ENCODE measurements around the gene RSBN1L. TPM values are rescaled to one million over a fixed set of nuclear protein-coding genes. Genes with fewer than 3 reads are reported as not detected.

Gene RSBN1L
- total and polyA plus RNA-seq, 2 of the 8 experiments (the other 6 are each of a cell fraction or from before 2014, with no cell fraction given) = 4.1 to 22.1 TPM

DNA sequence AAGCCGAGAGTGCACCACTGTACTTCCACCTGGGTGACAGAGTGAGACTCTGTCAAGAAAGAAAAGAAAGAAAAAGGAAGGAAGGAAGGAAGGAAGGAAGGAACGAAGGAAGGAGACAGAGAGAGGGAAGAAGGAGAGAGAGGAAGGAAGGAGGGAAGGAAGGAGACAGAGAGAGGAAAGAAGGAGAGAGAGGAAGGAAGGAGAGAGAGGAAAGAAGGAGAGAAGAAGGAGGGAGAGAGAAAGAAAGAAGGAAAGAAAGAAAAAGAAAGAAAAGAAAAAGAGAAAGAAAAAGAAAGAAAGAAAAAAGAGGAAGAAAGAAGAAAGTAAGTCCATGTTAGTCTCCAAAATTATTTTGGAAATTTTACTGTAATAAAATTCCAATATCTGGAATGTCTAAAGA is 33.4 kb upstream of the RSBN1L start:
- Histone ChIP-seq H3K36me3 (ENCODE audit: control insufficient read depth in 2 of 4, insufficient read depth in 4 of 4, low read length in 3 of 4) (no peaks in the 10 kb centered on the region), H3K4me3 (ENCODE audit: extremely low read depth in 1 of 4, insufficient read depth in 2 of 4, low read depth in 3 of 4, low read length in 4 of 4) (no peak overlapping the region), H3K79me1 (ENCODE audit: low read depth, low read length) (no peaks in the 10 kb centered on the region), H3K23me2 (ENCODE audit: low read depth, low read length) (no peaks in the 10 kb centered on the region), H3K4ac (replicated peaks; ENCODE audit: insufficient read length, low read depth, low read length) (no peak overlapping the region), H3K9ac (replicated peaks in 1 of 4; ENCODE audit: extremely low read depth in 1 of 4, low read depth in 3 of 4, low read length in 3 of 4) (no peak overlapping the region), H2BK12ac (ENCODE audit: low read depth, low read length) (no peak overlapping the region), H3K56ac (replicated peaks; ENCODE audit: insufficient read length, low read depth, low read length) (no peak overlapping the region), H3K14ac (ENCODE audit: insufficient read length) (no peak overlapping the region), H2BK20ac (ENCODE audit: low read length) (0 out of 2 replicates have a peak overlapping the region, but pooled peaks have one; percentile 61), H3K27ac (ENCODE audit: low read depth, low read length) (no peak overlapping the region), H2AK5ac (ENCODE audit: low read depth, low read length) (no peak overlapping the region), H3K9me3 (ENCODE audit: insufficient read depth in 2 of 2, low read depth in 1 of 2, low read length in 1 of 2) (no peaks in the 10 kb centered on the region), H3K4me2 (ENCODE audit: insufficient read depth in 1 of 2, low read depth in 2 of 2, low read length in 2 of 2) (no peak overlapping the region), H2AFZ (ENCODE audit: low read length) (no peak overlapping the region), H3K27me3 (replicated peaks in 1 of 4; ENCODE audit: control insufficient read depth in 3 of 4, extremely low read depth in 1 of 4, insufficient read depth in 3 of 4, low read length in 3 of 4) (no peaks in the 10 kb centered on the region), H3K79me2 (ENCODE audit: control insufficient read depth in 1 of 2, insufficient read depth in 2 of 2, low read length in 2 of 2) (no peaks in the 10 kb centered on the region), H4K8ac (ENCODE audit: extremely low read depth, insufficient read depth, low read length) (no peak overlapping the region), H2BK120ac (replicated peaks; ENCODE audit: low read depth, low read length) (no peak overlapping the region), H3K4me1 (replicated peaks in 1 of 4; ENCODE audit: control insufficient read depth in 3 of 4, insufficient read depth in 4 of 4, low read length in 3 of 4) (no peaks in the 10 kb centered on the region), H4K91ac (replicated peaks; ENCODE audit: insufficient read length, low read length) (no peak overlapping the region), H3K23ac (ENCODE audit: insufficient read length) (no peak overlapping the region), H4K20me1 (replicated peaks in 1 of 2; ENCODE audit: control insufficient read depth in 1 of 2, insufficient read depth in 2 of 2, low read length in 2 of 2) (no peaks in the 10 kb centered on the region), H4K5ac (ENCODE audit: insufficient read length, low read depth, low read length) (no peak overlapping the region), H2BK15ac (ENCODE audit: low read length) (no peak overlapping the region), H2BK5ac (ENCODE audit: low read depth, low read length) (no peak overlapping the region), H3K18ac (ENCODE audit: extremely low read depth, low read length) (no peak overlapping the region)
- FAIRE-seq (no peak), DNase-seq (ENCODE audit: low read depth in 1 of 2, low spot score in 2 of 2) (no peak)
- ChIA-PET CTCF (ENCODE audit: partially characterized antibody) (interaction anchor here (1.2 to 1.4 kb wide), 2 partner anchors 11 to 97 kb away, joined by 3 to 5 read pairs; no protein-coding TSS in a partner anchor), POLR2A (ENCODE audit: partially characterized antibody) (no interaction called here)
- 70% methylated on average over 2 of the region's 2 CpGs; no CpG with 5 or more reads in 1 of the 2 experiments for WGBS, 2 experiments (ENCODE audit: extremely low coverage in 1 of 2, insufficient coverage in 1 of 2, insufficient read length in 1 of 2, insufficient replicate concordance in 2 of 2, low coverage in 1 of 2, low lambda C conversion rate in 2 of 2, missing lambda C conversion rate in 1 of 2)
- TF ChIP-seq SP2 (IDR thresholded peaks at IDR 0.05; ENCODE audit: low read length) (no peak), CBX8 (IDR thresholded peaks at IDR 0.05; ENCODE audit: borderline replicate concordance, low read depth, low read length) (no peak), SIRT6 (IDR thresholded peaks at IDR 0.05; ENCODE audit: low read length) (no peak), PHF8 (conservative IDR thresholded peaks at IDR 0.05; ENCODE audit: low read depth, low read length) (no peak), HDAC2 (IDR thresholded peaks at IDR 0.05; ENCODE audit: borderline replicate concordance in 1 of 2, low read depth in 2 of 2, low read length in 2 of 2) (no peak), KDM1A (IDR thresholded peaks at IDR 0.05; ENCODE audit: borderline replicate concordance, low read length) (no peak), RNF2 (IDR thresholded peaks at IDR 0.05; ENCODE audit: borderline replicate concordance, low read depth, low read length, missing control alignments, poor library complexity, severe bottlenecking) (no peak), POU5F1 (IDR thresholded peaks at IDR 0.05; ENCODE audit: low read depth, low read length) (no peak), BCL11A (IDR thresholded peaks at IDR 0.05; ENCODE audit: low read depth in 2 of 2, low read length in 2 of 2) (no peak), YY1 (IDR thresholded peaks at IDR 0.05; ENCODE audit: low read depth, low read length) (no peak), BRCA1 (IDR thresholded peaks at IDR 0.05; ENCODE audit: low read depth, low read length) (no peak), NANOG (IDR thresholded peaks at IDR 0.05; ENCODE audit: insufficient read depth, low read depth, low read length, poor library complexity, severe bottlenecking) (no peak), POLR2AphosphoS5 (IDR thresholded peaks at IDR 0.05; ENCODE audit: low read depth, low read length) (no peak)
- TF ChIP-seq, protein P1, sequence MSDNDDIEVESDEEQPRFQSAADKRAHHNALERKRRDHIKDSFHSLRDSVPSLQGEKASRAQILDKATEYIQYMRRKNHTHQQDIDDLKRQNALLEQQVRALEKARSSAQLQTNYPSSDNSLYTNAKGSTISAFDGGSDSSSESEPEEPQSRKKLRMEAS (IDR thresholded peaks at IDR 0.05) = no peak

Data from H1 (cell line).